ENCODE results near the gene NRCAM.
"Not testable (repeated sequence)": the region's sequence is repeated elsewhere in the genome, so short reads cannot be mapped to it uniquely, and the experiment has no call there.

Gene NRCAM

GRCh38 chr7:108479751-108480150 lies 23.5 kb upstream of the NRCAM start:
- ChIA-PET CTCF (interaction anchor here (1.2 to 2.5 kb wide), 3 partner anchors 9 to 25 kb away, joined by 4 to 13 read pairs (median 8); no protein-coding TSS in a partner anchor), POLR2A (no interaction called here)
- TF ChIP-seq CTCF (IDR thresholded peaks at IDR 0.05; ENCODE audit: control extremely low read depth, extremely low read depth, low read depth, missing control alignments) = no peak
- no peak for DNase-seq (ENCODE audit: extremely low spot score)

DNA sequence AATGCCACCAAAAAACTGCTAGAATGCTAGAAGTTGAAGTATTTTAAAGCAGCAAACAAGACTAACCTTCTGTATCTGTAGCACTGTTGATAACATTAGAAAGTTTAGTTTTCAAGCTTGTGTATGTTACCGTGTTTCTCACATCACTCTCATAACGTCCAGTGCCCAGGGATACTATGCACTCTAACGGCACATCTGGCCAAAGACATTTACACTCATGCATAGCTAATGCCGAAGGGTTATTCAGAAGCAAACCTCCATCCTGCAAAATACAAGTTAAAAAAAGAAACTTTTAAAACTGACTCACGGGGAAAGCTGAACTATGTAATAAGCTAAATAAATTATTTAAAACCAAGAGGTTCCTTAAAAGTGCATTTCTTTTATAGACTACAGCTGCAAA lies 22.9 kb upstream of the NRCAM start:
- TF ChIP-seq CTCF (IDR thresholded peaks at IDR 0.05; ENCODE audit: control extremely low read depth, extremely low read depth, low read depth, missing control alignments) = no peak
- POLR2A ChIA-PET = no interaction called here
- DNase-seq (ENCODE audit: extremely low spot score) = no peak
- CTCF ChIA-PET = interaction anchor here (0.9 to 2.5 kb wide), 4 partner anchors 9 to 25 kb away, joined by 4 to 13 read pairs (median 4); no protein-coding TSS in a partner anchor

GRCh38 chr7:108468246-108468645 lies 12.0 kb upstream of the NRCAM start:
- POLR2A ChIA-PET = no interaction called here
- TF ChIP-seq CTCF (IDR thresholded peaks at IDR 0.05; ENCODE audit: control extremely low read depth, extremely low read depth, low read depth, missing control alignments) = no peak
- CTCF ChIA-PET = interaction anchor here (1.0 to 5.1 kb wide), 9 partner anchors 8 to 287 kb away, joined by 3 to 24 read pairs (median 7); partner anchors contain the start of gene NRCAM
- DNase-seq (ENCODE audit: extremely low spot score) = no peak

DNA sequence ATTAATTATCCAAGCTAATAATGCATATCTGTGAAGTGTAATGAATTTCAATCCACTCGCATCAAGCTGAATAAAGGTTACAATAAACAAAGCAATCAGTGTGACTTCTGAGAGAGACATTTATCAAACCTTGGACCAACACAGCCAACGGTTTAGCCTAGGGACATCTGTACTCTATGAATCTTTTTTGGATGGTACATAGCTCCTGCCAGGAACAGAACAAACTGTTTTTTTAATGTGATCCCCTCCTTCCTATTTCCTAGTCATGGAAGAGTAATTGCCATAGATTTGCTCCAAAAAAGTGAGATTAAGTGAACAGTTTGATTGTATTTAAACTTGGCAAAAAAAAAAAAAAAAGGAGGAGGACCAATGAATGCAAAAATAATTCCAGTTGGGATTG lies 11.2 kb upstream of the NRCAM start:
- no peak for DNase-seq (ENCODE audit: extremely low spot score)
- TF ChIP-seq CTCF (IDR thresholded peaks at IDR 0.05; ENCODE audit: control extremely low read depth, extremely low read depth, low read depth, missing control alignments) = no peak
- CTCF ChIA-PET = interaction anchor here (1.5 to 3.1 kb wide), 7 partner anchors 10 to 286 kb away, joined by 4 to 15 read pairs (median 7); partner anchors contain the start of gene NRCAM
- POLR2A ChIA-PET = no interaction called here

GRCh38 chr7:108466322-108466721 lies 10.1 kb upstream of the NRCAM start:
- DNase-seq (ENCODE audit: extremely low spot score); POLR2A ChIA-PET: not testable (repeated sequence)
- CTCF ChIA-PET = interaction anchor here (1.5 to 3.1 kb wide), 5 partner anchors 9 to 285 kb away, joined by 4 to 12 read pairs (median 5); partner anchors contain the start of gene NRCAM

GRCh38 chr7:108464743-108465142 lies 8.5 kb upstream of the NRCAM start:
- no peak for DNase-seq (ENCODE audit: extremely low spot score)
- TF ChIP-seq CTCF (IDR thresholded peaks at IDR 0.05; ENCODE audit: control extremely low read depth, extremely low read depth, low read depth, missing control alignments) = no peak
- POLR2A ChIA-PET = no interaction called here
- CTCF ChIA-PET = interaction anchor here (0.9 to 1.6 kb wide), 4 partner anchors 8 to 137 kb away, joined by 3 to 6 read pairs (median 4); partner anchors contain the start of gene NRCAM

GRCh38 chr7:108463613-108464012 lies 7.4 kb upstream of the NRCAM start:
- CTCF ChIA-PET = no interaction called here
- POLR2A ChIA-PET = no interaction called here
- DNase-seq (ENCODE audit: extremely low spot score) = no peak
- no peak for TF ChIP-seq CTCF (IDR thresholded peaks at IDR 0.05; ENCODE audit: control extremely low read depth, extremely low read depth, low read depth, missing control alignments)

All from GM10248 (cell line).